ENCODE results near the gene CAMSAP1. TPM values are rescaled to one million over a fixed set of nuclear protein-coding genes. Genes with fewer than 3 reads are reported as not detected.
A peak's percentile ranks its signal among the peaks of the same experiment; 100 is the strongest.

CAMSAP1 gene
- polyA plus RNA-seq, 1 donor from 2014 or later = 2.7 TPM

DNA sequence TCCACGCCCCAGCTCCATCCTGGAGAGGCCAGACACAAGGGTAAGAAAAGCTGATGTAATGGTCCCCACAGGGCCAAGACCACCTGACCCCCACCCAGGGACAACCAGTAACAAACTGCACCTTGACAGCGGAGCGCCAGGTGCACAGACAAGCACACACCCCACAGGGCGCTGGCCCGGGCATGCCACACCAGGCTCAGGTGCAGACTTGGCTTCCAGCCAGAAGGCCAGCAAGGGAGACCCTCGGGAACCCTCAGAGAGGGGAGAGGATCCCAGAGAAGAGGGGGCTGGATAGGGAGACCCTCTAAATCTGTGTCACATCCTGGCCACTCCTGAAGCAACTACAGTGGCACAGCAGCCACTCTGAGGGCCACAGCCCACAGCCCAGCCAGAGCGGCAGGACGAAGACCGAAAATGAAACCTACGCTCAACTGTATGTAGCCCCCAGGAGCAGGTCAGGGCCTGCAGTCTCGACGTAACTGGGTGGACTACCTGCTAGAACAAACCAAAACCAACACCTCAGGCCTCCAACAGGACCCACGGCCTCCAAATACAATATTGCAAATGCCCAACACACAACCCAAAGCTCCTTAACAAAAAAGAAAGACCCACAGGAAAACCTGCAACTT lies 18.5 kb downstream of the CAMSAP1 start:
- Mint-ChIP-seq H3K4me3 (no peak overlapping the region), H3K27me3 (no peaks in the 10 kb centered on the region), H3K36me3 (peaks cover 3% of the 10 kb centered on the region), H3K9me3 (no peaks in the 10 kb centered on the region), H3K4me1 (peaks cover 34 to 46% (median 34%) of the 10 kb centered on the region in 3 donors), H3K27ac (no peak overlapping the region)

DNA sequence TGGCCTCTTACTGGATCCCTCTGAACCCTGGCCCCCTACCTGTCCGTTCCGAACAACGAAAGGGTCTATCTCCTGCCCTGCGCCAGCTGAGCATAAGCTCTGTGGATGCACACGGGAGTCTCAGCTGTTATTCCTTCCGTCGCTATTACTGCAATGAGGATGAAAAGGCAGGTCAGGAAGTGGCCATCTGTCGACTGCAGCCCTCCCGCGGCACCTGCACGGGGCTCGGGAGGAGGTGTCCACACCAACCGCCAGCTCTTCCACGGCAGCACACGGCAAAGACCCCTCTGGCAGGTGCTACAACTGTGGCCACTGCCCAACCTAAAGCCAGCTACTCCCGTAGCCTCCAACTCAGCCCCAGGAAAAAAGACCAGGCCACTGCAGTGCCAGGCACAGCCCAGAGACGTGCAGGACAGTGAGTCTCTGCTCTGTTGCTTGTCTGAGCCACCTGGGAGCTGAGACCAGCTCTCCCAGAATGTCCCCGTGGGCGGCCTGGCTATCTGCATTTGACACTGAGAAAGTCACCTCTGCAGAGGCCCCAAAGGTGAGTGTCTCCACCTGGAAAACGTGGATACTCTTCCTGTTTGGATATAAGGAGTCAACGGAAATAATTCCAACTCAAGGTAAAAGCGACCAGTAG lies 19.1 kb downstream of the CAMSAP1 start:
- peak overlapping the region in 1 of 3 donors; percentile 96 for H3K27ac Mint-ChIP-seq
- no peaks in the 10 kb centered on the region for H3K9me3 Mint-ChIP-seq
- H3K4me1 Mint-ChIP-seq = peaks cover 29 to 45% (median 30%) of the 10 kb centered on the region in 3 donors
- H3K4me3 Mint-ChIP-seq = peak overlapping the region in 1 of 4 donors; percentile 89
- no peaks in the 10 kb centered on the region for H3K27me3 Mint-ChIP-seq
- peaks cover 3% of the 10 kb centered on the region for H3K36me3 Mint-ChIP-seq

GRCh38 chr9:135887585-135888050 lies 19.7 kb downstream of the CAMSAP1 start:
- peak overlapping the region in 2 of 3 donors; percentile 61 to 96 for H3K27ac Mint-ChIP-seq
- H3K4me1 Mint-ChIP-seq = peaks cover 24 to 43% (median 27%) of the 10 kb centered on the region in 3 donors
- H3K27me3 Mint-ChIP-seq = no peaks in the 10 kb centered on the region
- no peaks in the 10 kb centered on the region for H3K9me3 Mint-ChIP-seq
- H3K4me3 Mint-ChIP-seq = peak overlapping the region; percentile 10 to 89 (median 74)
- H3K36me3 Mint-ChIP-seq = peaks cover 3% of the 10 kb centered on the region

- H3K9me3 Mint-ChIP-seq = no peaks in the 10 kb centered on the region
- no peaks in the 10 kb centered on the region for H3K27me3 Mint-ChIP-seq
- peaks cover 3% of the 10 kb centered on the region for H3K36me3 Mint-ChIP-seq
- peak overlapping the region in 2 of 3 donors; percentile 61 to 96 for H3K27ac Mint-ChIP-seq
- H3K4me3 Mint-ChIP-seq = peak overlapping the region; percentile 10 to 89 (median 74)
- H3K4me1 Mint-ChIP-seq = peaks cover 23 to 43% (median 26%) of the 10 kb centered on the region in 3 donors
Measured at GRCh38 chr9:135887021-135887507, 20.3 kb downstream of the CAMSAP1 start.

DNA sequence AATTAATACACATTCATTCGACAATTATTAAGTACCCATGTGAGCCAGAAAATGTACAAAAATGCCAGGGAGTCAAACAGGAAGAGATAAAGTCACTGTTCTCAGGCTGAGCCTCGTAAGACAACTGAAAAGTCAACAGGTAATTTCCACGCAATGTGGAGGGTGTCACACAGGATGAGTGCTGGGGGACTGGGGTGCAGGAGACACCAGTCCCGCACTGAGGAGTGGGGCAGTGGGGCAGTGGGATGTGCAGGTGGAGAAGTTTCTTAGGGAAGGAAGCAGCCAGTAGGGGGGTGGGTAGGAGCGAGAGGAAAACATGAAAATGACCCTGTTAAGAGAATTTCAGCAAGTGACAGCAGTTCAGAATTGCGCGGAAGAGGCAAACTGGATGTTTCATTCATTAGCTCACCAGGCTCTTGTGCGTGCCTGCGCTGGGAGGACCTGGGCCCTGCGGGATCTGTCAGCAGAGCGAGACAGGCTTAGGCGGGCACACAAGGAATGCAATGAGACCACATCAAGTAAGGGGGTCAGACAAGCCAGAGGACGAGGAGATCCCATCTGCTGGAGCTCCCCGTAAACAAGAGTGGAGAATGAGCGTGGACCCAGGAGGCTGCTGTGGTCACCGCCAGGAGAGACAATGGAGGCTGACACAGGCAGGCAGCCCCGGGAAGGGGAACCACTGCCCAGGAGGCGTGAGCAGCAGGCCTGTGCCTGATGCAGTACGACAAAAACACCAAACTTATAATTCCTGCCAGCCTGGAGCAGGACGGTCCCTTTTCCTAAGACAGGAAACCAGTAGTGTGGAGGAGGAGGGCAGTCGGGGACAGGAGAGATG lies 21.0 kb downstream of the CAMSAP1 start:
- Mint-ChIP-seq H3K4me3 (peak overlapping the region in 2 of 4 donors; percentile 10 to 41), H3K4me1 (peaks cover 18 to 40% (median 22%) of the 10 kb centered on the region in 3 donors)

DNA sequence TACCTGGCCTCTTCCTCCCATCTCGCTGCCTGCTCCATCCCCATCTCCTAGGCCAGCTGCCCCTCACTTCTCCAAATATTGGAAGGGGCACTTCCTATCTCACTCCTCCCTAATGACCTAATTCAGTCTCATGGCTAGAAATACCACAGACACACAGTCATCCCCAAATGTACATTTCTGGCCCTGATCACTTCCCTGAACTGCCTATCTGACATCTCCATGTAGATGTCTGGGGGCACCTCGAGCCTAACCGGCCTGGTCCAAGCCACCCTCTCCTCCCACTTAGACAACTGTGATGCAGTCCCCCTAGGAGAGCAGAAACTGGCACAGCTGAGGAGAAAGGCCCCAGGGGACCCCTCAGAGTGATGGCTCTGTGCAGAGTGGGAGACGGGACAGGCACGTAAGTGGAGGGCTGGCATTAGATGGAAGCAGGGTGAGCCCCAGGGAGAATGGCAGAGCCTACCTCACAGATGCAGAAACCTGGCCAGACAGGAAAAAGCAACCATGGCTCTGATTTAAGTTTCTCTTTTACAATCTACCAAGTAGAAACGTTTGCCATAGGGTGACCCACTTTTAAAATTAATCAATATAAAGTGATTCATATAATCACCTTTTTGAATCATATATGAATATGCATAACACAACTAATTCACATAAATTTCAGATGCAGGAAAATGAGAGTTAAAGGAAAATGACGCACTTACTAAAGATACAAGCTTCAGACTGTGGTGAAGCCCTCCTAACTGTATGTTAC lies 22.1 kb downstream of the CAMSAP1 start:
- Mint-ChIP-seq H3K4me3 (no peak overlapping the region), H3K27ac (no peak overlapping the region), H3K36me3 (no peaks in the 10 kb centered on the region), H3K27me3 (no peaks in the 10 kb centered on the region), H3K9me3 (no peaks in the 10 kb centered on the region), H3K4me1 (peaks cover 18 to 40% (median 22%) of the 10 kb centered on the region in 3 donors)

More for the DNA sequence above, 21.0 kb downstream of the CAMSAP1 start:
- Mint-ChIP-seq H3K27me3 (no peaks in the 10 kb centered on the region), H3K9me3 (no peaks in the 10 kb centered on the region), H3K27ac (no peak overlapping the region), H3K36me3 (no peaks in the 10 kb centered on the region)

DNA sequence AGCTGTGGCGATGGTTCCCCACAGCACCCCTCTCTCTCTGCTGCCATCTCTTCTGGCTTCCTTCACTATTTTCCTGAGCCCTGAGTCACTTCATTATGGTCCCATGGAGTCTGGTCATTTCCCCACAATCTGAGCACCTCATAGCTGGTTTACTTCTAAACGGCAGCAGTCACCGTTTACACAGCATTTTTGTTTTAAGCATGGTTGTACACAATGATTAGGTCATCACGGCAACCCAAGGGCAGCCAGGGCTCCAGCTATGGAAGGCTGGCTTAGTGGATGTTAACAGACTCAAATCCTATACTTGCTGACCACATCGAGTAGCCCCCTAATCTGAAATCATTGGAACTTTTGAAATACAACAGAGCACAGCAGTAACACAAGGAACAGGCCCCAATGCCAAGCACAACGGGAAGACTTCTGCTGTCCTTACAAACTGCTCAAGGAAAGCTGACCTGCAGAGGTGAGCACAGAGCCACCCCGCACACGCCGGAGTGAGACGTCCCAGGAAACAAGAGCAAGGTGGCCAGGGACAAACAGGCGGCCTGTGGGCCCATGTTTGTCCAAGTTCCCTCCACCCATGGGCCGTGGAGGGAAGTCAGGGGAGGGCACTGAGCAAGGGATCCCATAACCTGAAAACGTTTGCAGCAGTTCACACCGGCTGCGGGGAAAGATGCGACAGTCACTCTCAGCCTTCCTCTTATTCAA lies 22.9 kb downstream of the CAMSAP1 start:
- Mint-ChIP-seq H3K9me3 (no peaks in the 10 kb centered on the region), H3K27ac (peak overlapping the region in 1 of 3 donors; percentile 87), H3K4me3 (peak overlapping the region in 1 of 4 donors; percentile 43), H3K4me1 (peaks cover 18 to 40% (median 23%) of the 10 kb centered on the region in 3 donors), H3K36me3 (no peaks in the 10 kb centered on the region), H3K27me3 (no peaks in the 10 kb centered on the region)

DNA sequence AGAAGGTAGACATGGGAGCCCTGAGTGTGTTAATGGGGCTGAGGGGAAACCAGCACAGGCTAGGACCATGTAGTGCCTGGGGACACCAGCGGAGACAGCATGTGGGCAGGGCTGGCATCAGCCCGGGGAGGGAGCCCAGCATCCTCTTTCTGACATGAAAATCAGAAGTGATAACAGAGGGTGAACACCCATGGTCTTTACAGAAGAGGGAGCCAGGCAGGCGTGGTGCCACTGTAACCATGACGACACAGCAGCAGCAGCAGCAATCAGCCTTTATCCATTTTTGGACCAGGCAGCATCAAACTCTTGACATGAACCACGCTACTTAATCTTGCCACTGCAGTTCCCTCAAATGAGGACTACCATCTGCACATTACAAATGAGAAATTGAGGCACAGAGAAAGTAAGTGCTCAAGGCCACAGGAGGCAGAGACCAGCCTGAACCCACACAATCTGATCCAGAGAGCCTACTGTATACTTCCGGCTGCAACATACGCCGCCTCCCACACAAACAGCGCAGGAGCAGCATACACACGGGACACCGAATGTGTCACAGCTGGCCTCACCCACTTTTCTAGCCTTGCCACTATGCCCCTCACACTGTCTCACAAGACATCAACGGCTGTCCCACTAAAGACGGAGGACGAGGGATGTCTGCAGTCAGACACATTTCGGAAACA lies 23.8 kb downstream of the CAMSAP1 start:
- Mint-ChIP-seq H3K36me3 (no peaks in the 10 kb centered on the region), H3K9me3 (no peaks in the 10 kb centered on the region), H3K4me1 (peaks cover 18 to 40% (median 24%) of the 10 kb centered on the region in 3 donors), H3K4me3 (peak overlapping the region in 1 of 4 donors; percentile 43), H3K27ac (no peak overlapping the region), H3K27me3 (no peaks in the 10 kb centered on the region)

DNA sequence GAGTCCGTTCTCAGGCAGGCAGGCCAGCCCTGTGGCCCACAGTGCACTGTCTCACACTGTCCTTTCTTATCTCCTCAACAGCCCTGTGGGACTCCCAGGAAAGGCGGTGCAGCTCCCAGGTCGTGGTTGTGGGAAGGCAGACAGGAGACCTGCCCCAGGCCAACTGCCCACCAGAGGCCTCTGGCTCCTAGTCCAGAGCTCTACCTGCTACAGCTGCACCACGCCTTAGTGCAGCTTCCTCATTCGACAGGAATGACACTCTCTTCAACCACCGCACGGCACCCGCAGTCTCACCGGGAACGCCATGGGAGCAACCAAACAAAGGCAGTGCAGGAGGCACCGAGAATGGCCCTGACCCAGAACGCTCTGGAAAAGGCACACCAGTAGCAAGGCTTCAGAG lies 25.3 kb downstream of the CAMSAP1 start:
- Mint-ChIP-seq H3K27me3 (no peaks in the 10 kb centered on the region), H3K9me3 (no peaks in the 10 kb centered on the region), H3K4me1 (peaks cover 10 to 32% (median 16%) of the 10 kb centered on the region in 3 donors), H3K36me3 (no peaks in the 10 kb centered on the region), H3K4me3 (no peak overlapping the region), H3K27ac (peak overlapping the region in 1 of 3 donors; percentile 31)

DNA sequence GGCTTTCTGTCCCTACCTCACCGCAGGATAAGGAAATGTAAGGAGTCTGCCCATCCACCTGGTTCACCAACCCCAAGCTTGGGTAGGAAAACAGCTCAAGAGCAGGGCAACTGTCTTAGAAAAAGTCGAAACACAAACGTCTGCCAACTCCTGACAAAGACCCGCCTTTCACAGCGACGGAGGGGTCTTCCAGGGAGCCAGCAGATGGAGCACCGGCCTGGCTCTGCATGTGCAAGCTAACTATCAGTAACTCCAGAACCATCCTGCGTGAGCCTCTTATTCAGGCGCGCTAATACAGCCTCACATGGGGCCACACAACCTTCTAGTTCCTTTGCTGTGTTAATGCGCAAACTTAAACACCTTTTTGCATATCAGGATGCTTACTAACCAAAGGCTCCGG lies 26.9 kb downstream of the CAMSAP1 start:
- no peak overlapping the region for H3K4me3 Mint-ChIP-seq
- H3K9me3 Mint-ChIP-seq = no peaks in the 10 kb centered on the region
- no peaks in the 10 kb centered on the region for H3K27me3 Mint-ChIP-seq
- H3K4me1 Mint-ChIP-seq = peaks cover 4 to 27% (median 9%) of the 10 kb centered on the region in 3 donors
- H3K27ac Mint-ChIP-seq = no peak overlapping the region
- H3K36me3 Mint-ChIP-seq = no peaks in the 10 kb centered on the region

DNA sequence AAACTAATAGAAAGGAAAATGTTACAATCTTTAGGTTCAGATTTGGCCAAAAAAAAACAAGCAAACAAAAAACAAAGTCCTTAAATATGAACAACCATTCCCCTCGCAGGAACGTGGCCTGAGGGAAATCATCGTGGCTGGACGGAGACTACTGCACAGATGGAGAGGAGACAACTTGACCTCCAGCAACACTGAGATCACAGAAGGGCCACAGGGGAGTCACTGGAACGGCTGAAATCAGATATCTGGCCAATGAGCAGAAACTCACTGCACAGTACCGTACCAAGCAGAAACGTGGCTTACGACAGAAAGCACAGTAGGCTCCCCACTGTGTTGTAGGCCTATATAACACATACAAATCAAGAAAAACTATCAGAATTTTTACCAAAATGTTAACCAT lies 27.7 kb downstream of the CAMSAP1 start:
- Mint-ChIP-seq H3K9me3 (no peaks in the 10 kb centered on the region), H3K4me1 (peaks cover 4 to 24% (median 9%) of the 10 kb centered on the region in 3 donors), H3K36me3 (no peaks in the 10 kb centered on the region), H3K27ac (peak overlapping the region in 1 of 3 donors; percentile 55), H3K27me3 (no peaks in the 10 kb centered on the region), H3K4me3 (no peak overlapping the region)

- no peak overlapping the region for H3K27ac Mint-ChIP-seq
- no peak overlapping the region for H3K4me3 Mint-ChIP-seq
- H3K36me3 Mint-ChIP-seq = no peaks in the 10 kb centered on the region
- no peaks in the 10 kb centered on the region for H3K27me3 Mint-ChIP-seq
- peaks cover 4 to 20% (median 8%) of the 10 kb centered on the region in 3 donors for H3K4me1 Mint-ChIP-seq
- H3K9me3 Mint-ChIP-seq = no peaks in the 10 kb centered on the region
Measured at GRCh38 chr9:135879237-135879601, 28.1 kb downstream of the CAMSAP1 start.

DNA sequence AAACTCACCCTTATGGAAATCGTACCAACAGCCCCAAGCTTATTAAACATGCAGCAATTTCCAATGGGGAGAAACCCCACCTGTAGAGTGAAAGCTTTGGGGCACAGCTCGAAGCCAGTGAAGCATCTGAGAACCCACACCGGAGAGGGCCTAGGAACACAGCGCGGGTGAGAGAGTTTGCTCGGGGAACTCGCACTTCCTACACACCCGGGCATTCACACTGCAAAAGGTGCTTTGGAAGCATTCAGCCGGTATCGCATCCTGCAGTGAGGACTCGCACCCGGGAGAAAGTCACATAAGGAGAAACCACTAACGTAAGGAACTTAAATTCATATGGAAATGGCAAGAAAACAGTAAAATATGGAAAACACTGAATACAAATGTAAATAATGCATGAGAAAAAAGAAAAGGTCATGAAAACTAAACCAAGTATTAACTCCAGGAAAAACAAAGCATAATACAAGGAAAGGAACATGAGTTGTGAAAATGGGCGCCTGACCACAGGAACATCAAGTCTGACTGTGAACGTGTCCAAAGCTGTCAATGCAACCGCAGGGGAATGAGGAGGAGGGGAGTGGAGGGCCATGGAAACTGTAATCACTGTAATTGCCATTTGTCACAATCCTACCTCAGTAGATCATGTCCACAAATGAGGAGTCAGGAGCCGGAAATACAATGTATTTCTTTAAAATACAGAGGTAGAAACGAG lies 28.7 kb downstream of the CAMSAP1 start:
- Mint-ChIP-seq H3K27ac (no peak overlapping the region), H3K4me3 (no peak overlapping the region), H3K27me3 (no peaks in the 10 kb centered on the region), H3K4me1 (peaks cover 4 to 17% (median 6%) of the 10 kb centered on the region in 3 donors), H3K9me3 (no peaks in the 10 kb centered on the region), H3K36me3 (no peaks in the 10 kb centered on the region)
